Measurements from ENCODE around the gene RDX.
"Not testable (repeated sequence)": the region's sequence is repeated elsewhere in the genome, so short reads cannot be mapped to it uniquely, and the experiment has no call there.

Gene RDX

DNA sequence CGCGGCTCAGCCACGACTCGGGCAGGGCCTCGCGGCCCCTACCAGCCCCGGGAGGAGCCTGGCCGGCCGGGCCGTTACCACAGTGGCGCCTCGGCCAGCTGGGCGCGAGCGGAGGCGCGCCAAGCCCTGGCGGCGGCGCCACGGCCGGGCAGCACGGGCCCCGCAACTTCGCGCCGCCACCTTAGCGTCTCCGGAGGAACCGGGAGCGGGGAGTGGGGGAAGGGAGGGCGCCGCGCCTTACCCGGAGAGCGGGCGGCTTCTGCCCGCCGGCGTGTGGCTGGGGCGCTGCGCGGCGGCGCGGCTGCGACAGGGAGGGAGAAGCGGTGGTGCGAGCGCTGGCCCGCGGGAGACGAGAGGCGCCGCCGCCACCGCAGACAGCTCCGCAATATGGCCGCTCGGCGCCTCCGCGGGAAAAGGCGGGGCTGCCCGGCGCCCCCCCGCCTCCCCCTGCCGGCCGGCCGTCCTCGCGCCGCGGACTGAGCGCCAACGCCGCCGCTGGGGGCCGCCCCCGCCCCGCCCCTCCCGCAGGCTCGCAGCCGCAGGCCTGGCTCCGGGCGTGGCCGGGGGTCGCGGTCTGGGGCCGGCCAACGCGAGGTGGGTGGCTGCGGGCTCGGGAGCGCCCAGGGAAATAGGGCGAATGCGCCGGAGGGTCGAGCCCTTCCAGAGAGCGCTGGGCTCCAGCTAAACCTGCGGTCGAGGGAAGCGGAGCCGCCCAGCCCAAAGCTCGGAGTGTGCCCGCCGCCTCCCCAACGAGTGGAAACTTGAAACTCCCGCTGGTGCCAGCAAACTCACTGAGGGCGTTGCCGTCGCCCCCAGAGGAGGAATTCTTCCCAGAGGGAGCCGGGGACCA is at the start of gene RDX:
Gene RDX, minus strand, starts transcription at position 389 of the 850 bp plus-strand sequence. CDS start 16,922 bp downstream, outside the sequence.
- DNase-seq: peak; percentile 96

DNA sequence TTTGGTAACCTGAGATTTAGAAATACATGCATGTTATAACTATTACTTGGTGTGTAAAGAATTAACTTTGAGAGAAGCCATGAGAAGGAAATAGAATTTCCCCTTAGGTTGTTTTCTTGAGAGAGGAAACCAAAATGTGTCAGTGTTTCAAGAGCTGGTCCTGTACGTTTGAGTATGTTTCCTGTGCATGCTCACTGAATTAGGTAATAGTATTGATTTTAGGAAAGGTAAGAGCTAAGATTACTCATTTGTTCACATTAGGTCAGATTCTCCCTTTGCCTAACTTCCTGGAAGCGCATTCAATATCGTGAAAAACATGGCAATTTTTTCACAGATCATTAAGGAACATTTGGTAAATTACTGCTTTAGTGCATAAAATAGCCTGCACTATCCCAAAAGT is 49.3 kb upstream of the RDX start:
- no peak for DNase-seq

DNA sequence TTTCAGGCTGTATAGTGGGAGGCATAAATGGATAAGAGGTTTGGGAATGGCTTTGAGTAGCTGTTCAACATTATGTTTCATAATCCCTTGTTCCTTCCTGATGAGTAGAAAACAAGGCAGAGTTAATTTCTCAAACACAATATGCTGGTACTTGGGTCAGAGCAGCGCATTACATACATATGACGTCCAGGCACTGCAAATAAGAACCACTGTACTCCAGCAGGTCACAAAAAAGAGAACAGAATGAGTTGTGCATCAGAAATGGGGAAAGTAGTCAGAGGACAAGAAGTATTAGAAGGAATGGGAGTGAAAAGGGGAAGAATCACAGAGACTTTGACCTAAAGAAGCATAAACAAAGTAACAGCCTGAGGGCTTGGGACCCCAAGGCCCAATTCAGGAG is 44.0 kb upstream of the RDX start:
- no peak for DNase-seq

DNA sequence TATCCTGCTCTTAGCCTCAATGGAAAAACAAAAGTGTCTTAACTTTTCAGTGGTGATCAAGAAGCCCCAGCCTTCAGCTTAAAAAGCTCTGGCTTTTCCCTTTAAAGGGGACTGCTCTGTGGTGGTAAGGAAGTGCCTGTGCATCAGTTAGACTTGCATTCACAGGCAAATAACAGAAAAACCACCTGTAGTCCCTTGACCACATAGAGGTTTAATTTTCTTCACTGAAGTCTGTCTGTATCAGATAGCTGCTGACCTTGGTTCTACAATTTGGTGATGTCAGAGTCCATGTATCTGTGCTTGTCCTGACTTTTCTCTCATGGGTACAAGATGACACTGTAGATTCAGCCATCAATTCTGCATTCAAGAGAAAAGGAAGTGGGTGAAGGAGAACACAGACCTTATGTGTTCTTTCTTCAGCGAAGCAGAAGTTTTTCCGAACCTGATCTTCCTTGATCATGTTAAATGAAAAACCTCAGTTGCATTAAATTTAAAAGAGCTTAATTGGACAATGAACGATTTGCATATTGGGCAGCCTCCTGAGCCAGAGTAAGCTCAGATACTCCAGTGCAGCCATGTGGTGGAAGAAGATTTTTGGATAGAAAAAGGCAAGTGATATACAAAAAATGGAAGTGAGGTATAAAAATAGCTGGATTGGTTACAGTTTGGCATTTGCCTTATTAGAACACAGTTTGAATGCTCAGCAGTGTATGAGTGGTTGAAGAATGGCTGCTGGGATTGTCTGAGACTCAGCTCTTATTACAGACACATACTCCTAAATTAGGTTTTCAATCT is 43.2 kb upstream of the RDX start:
- DNase-seq: no peak

DNA sequence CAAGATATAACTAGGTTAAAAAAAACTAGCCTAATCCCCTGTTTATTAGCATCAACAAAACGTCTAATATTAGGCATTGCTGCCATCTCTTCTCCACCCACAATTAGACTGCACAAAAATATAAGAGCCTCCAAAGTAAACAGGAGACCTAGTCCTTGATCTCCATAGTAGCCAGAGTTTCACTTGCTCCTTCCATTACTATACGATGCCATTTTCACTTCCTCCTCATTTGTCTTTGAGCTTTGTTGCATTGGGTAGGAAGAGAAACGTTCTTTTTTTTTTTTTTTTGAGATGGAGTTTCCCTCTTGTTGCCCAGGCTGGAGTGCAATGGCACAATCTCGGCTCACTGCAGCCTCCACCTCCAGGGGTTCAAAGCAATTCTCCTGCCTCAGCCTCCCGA is 42.3 kb upstream of the RDX start:
- DNase-seq: no peak

DNA sequence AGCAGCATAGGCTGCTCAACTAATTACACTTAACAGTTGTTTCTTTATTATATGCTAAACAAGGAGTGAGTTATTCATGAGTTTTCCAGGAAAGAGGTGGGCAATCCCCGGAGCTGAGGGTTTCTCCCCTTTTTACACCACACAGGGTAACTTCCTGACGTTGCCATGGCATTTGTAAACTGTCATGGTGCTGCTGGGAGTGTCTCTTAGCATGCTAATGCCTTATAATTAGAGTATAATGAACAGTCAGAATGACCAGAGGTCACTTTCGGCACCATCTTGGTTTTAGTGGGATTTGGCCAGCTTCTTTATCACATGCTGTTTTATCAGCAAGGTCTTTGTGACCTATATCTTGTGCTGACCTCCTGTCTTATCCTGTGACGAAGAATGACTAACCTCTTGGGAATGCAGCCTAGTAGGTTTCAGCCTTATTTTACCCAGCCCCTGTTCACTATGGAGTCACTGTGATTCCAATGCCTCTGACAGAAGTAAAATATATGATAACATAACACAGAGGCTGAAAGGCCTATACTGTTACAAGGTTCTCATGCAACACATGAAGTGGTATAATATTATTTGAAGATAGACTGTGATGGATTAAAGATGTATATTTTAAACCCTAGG is 41.3 kb upstream of the RDX start:
- DNase-seq: no peak

DNA sequence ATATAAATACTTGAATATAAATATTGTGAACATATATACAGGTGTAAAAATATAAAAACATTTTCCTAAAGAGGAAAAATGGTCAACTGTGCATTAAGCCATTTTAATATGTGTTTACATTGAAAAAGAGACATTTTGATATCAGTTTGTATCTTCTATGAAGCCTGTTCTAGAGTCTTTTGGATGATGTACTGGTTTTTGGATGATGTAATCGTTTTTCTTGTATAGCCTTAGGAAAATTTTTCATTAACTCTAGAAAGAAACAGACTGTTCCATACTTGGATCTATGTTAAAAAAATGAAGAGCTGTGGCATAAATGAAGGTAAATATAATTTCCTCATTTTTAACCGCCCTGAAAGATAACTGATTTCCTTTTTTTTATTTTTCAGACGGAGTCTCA is 39.6 kb upstream of the RDX start:
- DNase-seq: no peak

DNA sequence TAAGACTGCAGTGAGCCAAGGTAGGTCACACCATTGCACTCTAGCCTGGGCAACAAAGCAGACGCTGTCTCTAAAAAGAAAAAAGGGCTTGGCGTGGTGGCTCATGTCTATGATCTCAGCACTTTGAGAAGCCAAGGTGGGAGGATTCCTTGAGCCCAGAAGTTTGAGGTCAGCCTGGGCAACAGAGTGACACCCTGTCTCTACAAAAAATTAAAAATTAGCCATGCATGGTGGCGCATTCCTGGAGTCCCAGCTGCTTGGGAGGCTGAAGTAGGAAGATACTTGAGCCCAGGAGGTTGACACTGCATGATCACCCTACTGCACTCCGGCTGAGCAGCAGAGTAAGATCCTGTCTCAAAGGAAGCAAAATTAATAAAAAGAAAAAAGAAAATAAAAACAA is 38.9 kb upstream of the RDX start:
- DNase-seq: no peak

DNA sequence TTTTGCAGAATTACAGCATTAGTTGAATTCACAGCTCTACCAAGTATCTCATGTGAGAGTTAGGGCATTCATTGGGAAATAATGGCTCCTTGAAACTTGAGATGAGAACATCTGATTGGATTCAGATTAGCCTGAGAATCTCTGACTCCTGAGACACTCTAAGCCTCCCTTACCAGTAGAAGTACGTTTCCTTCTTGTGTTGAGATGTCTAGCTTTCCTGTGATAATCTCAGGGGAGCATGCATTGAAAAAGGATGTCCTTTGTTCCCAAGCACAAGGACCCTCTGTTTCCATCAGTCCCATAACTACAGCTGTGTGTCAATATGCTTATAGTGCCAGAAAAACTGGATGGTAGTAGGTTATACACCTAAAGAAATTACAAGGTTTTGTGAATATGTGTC is 35.2 kb upstream of the RDX start:
- no peak for DNase-seq

DNA sequence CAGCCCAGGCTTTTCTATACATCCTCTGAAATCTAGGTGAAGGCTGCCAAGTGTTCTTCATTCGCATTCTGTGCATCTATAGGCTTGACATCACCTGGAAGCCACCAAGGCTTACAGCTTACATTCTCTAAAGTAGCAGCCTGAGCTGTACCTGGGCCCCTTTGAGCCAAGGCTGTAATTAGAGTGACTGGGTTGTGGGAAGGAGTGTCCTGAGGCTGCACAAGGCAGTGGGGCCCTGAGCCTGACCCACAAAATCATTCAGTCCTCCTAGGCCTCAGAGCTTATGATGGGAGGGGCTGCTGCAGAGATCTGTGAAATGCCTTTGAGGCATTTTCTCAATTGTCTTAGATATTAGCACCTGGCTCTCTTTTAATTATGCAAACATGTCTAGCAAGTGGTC is 33.0 kb upstream of the RDX start:
- no peak for DNase-seq

DNA sequence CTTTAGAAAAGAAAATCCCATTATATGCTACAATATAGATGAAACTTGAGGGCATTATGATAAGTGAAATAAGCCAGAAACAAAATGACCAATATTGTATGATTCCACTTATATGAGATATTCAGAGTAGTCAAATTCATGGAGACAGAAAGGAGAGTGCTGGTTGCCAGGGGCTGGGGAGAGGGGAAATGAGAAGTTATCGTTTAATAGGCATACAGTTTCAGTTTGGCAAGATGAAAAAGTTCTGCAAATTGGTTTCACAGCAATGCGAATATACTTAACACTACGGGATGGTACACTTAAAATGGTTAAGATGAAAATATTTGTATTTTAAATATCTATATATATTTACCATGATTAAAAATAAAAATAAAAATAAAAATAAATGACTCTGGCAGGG is 31.1 kb upstream of the RDX start:
- no peak for DNase-seq

DNA sequence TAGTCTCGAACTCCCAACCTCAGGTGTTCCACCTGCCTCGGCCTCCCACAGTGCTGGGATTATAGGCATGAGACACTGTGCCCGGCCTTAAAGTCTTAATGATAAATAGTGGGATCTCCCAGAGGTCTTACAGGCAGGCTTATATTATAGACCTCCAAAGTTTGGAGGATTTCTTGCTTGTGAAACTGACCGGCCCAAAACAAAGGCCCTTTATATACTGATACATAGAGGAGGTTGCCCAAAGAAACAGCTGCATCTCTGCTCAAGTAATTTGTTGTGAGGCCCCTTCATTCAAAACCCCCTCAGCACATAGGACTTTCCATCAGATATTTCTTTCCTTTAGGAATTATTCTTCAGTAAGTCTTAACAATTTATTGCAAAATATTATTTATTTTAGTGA is 27.4 kb upstream of the RDX start:
- no peak for DNase-seq

DNA sequence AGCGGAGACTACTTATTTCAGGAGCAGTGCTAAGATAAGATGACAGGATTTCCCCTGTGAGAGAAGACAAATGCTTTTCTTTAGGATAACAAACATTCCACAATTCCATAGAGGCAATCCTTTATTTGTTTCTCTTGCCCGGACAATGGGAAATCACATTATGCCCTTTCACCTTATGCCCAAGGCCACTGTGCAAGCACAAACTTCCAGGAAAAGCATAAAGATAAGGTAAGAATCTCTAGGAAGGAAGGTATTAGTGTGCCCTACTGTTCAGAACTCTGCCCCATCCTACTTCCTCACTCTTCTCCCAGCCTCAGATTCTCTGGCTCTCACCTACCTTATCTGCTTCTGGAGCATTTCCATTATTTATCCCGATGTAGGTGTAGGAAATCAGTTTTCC is 23.1 kb upstream of the RDX start:
- DNase-seq: no peak

DNA sequence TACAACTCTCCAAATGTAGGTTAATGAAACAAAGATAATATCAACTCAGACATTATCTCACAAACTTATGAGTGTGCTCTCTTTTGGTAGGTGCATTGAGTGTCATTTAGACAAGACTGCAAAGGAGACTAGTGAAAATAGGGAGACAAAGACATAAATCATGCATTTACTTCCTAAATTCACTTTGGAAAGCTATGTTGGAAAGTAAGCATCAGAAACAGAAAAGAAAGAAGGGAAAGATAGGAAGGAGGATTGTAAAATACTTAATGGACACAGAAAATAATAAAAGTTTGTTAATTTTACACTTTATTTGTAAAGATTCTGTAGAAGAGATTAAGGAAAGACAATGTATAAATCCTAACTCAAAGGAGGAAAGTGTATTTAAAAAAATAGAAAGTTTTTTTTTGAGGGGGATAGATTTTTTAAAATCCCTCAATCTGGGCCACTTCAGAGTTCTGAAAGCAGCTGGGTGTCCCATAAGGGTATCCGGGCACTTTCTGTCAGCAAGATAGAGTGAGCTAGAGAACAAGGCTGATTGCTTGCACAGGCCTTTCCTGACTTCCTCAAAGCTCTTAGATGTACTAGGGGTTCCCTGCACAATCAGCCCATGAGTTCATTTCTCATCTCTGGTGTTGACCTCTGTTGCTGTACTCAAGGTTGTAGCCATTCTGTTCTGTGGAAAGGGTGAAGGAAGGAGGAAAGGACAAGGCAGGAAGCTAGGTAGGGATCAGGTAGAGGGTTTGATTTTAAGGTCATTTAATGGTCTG is 22.4 kb upstream of the RDX start:
- DNase-seq: no peak

DNA sequence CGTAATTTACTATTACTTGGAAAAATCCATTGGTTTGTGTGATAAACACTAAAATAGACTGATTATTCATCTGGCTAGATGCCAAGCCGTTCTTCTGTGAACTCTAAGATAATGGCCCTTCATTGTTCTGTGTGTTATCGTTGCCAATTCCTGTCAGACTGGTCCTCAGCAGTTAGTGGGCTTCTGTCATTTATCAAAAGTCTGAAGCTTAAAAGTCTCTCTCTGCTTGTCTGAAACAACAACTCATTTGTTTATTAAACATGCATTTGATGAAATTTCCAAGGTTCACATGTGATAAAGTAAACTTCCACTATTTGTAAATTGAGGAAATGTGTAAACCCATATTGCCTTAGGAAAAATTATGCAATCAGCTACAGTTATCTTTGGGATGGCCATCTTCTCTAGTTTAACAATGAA is 21.1 kb upstream of the RDX start:
- peak; percentile 99 for DNase-seq

DNA sequence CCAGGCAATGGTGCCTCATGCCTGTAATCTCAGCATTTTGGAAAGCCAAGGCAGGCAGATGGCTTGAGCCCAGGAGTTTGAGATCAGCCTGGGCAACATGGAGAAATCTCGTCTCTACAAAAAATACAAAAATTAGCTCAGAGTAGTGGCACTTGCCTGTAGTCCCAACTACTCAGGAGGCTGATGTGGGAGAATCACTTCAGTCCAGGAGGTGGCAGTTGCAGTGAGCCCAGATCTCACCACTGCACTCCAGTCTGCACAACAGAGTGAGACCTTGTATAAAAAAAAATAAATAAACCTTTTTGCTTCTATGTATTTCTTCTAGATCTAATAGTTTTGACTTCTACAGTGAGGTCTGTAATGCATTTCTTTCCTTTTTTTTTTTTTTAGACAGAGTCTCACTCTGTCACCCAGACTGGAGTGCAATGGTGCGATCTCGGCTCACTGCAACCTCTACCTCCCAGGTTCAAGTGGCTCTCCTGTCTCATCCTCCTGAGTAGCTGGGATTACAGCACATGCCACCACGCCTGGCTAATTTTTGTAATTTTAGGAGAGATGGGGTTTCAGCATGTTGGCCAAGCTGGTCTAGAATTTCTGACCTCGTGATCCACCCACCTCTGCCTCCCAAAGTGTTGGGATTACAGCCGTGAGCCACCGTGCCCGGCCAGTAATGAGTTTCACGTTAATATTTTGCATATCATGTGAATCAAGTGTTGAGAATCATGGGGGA is 18.1 kb upstream of the RDX start:
- DNase-seq: no peak

DNA sequence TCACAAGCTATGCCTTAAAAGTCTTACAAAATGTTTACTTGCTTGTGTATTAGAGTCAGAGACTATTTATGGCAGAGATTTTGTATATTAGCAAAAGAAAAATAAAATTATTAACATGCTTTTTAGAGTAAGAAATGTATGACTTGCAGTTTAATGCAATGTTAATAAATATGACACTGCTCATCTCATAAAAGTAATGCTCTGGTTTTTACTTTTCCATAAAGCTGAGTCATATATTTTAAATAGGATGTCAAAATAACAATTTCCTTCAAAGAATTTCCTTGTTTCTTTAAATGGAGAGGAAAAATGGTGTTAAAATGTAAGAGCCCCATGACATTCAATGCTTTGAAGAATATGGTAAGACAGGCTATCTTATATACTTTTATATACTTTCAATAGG is 16.3 kb upstream of the RDX start:
- no peak for DNase-seq

DNA sequence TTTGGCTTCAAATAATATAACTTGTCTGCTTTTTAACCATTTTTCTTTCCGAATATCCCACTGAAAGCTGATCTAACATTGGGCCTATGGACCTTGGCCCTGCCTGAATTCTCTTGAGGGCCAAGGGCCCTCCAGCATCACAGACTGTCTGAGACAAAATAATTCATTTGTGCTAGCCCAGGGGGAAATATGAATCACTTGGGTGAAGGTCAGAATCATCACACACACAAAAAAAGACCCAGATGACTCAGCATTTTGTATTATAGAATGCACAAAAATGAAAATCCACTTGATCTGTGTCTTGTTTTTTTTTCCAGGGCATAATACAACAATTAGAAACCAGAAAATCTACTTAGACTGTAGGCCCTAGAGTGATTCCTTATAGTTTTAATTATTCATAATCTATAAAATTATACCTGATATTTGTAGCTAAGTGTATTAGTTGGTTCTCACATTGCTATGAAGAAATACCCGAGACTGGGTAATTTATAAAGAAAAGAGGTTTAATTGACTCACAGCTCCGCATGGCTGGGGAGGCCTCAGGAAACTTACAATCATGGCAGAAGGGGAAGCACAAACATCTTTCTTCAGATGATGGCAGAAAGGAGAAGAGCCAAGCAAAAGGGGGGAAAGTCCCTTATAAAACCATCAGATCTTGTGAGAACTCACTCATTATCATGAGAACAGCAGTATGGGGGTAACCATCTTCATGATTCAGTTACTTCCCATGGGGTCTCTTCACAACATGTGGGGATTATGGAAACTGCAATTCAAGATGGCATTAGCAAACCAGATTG is 15.6 kb upstream of the RDX start:
- no peak for DNase-seq

DNA sequence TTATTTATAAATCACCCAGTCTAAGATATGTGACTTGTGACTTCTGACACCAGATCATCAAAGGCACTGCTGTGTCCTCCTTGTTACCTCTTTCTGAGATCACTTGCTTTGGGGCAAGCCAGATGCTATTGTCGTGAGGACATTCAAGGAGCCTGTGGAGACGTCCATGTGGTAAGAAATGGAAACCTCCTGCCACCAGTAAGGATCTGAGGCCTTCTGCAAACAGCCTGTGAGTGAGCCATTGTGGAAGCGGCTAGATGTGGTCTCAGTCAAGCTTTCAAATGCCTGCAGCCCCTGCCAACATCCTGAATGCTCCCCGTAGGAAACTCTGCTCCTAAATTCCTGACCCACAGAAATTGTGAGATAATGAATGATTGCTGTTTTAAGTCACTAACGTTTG is 11.7 kb upstream of the RDX start:
- no peak for DNase-seq

DNA sequence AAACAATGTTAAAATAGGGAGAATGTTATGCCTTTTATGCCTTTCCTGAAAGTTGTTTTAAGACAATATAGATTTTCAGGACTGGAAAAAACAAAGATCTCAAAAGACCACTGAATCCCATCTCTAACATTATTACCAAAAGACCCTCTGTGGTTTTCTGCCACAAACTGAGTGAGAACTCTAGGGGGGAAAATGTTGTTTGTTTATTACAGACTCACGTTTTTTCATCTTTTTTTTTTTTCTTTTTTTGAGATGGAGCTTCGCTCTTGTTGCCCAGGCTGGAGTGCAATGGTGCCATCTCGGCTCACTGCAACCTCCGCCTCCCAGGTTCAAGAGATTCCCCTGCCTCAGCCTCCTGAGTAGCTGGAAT is 9.6 kb upstream of the RDX start:
- DNase-seq: not testable (repeated sequence)

DNA sequence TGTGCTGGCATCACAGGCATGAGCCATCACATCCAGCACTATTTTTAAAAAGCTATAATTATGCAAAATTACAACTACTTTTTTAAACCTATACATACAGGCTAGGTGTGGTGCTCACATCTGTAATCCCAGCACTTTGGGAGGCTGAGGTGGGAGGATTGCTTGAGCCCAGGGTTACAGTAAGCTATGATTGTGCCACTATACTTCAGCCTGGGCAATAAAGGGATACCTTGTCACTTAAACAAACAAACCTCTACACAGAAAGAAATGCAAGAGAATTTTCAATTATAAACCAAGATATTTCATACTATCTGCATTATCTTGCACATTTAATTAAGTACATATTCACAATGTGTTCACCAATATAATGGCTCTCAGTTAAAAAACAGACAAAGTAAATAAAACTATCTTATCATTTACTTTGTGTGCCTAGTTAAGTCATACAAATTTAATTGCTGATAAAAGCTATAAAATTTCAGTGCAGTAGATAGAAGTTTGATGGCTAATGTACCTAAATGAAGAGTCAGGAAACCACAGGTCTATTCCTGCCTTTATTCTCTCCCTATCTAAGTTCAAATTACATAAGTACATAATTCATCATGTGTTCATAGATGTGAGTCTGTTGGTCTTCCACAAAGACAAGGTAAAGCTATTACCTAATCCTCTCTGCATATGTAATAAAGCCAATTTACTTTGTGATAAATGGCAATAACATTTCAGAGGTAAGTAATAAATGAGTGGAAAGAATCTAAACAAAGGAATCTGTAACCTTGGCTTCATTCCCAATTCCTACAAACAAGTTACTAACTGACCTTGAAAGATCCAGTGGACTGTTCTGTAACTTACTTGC is 9.0 kb upstream of the RDX start:
- peak; percentile 99 for DNase-seq

Measured in NCI-H526 treated with DMSO at 0.1 percent for 48 hours (cell line).